ENCODE data around the gene F11R. TPM values are rescaled to one million over a fixed set of nuclear protein-coding genes. Genes with fewer than 3 reads are reported as not detected.

F11R gene
- total RNA-seq, 1 experiment from 2014 or later: 173 TPM

DNA sequence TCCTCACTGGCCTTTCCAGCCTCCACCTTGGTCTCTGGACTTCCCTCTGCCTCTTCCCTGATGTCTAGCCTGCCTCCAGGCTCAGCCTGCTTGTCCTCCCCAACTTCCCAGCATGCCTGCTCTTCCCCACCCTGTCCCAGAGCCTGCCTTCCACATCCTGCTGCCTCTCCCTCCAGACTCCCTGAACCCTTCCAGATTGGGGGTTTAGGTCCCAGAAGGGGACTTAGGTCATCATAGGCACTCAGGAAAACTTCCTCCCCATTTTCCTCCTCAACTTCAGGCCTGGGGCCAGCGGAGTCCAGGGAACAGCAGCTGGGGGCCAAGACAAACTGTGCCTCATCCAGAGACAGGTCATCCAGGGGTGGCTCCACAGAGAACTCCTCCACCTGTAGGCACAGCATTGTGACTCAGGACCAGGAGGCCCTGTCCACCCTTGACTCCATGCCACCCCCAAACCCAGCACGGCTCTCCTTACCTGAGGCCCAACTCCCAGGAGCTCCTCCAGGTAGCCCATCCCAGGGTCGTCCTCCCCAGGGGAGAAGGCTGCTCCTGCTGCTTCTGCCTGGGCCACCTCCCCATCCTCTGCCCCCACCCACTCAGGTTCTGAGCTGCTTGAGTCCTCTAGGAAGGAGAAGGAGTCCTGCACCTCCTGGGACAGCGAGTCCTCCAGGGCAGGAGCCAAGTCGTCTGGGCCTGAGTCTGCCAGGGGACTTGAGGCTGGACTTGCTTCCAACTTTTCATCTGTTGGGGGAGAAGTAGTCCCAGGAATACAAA is 28.2 kb upstream of the F11R start:
- Mint-ChIP-seq H3K27ac (ENCODE audit: unreplicated experiment) (peak overlapping the region; percentile 68), H3K9me3 (ENCODE audit: low read depth, unreplicated experiment) (peaks cover 9% of the 10 kb centered on the region), H3K4me3 (ENCODE audit: low read depth, unreplicated experiment) (no peak overlapping the region), H3K4me1 (ENCODE audit: low read depth, unreplicated experiment) (no peaks in the 10 kb centered on the region), H3K27me3 (ENCODE audit: unreplicated experiment) (no peaks in the 10 kb centered on the region), H3K36me3 (ENCODE audit: insufficient read depth, unreplicated experiment) (peaks cover 52% of the 10 kb centered on the region)
- TF ChIP-seq, protein P1, sequence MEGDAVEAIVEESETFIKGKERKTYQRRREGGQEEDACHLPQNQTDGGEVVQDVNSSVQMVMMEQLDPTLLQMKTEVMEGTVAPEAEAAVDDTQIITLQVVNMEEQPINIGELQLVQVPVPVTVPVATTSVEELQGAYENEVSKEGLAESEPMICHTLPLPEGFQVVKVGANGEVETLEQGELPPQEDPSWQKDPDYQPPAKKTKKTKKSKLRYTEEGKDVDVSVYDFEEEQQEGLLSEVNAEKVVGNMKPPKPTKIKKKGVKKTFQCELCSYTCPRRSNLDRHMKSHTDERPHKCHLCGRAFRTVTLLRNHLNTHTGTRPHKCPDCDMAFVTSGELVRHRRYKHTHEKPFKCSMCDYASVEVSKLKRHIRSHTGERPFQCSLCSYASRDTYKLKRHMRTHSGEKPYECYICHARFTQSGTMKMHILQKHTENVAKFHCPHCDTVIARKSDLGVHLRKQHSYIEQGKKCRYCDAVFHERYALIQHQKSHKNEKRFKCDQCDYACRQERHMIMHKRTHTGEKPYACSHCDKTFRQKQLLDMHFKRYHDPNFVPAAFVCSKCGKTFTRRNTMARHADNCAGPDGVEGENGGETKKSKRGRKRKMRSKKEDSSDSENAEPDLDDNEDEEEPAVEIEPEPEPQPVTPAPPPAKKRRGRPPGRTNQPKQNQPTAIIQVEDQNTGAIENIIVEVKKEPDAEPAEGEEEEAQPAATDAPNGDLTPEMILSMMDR (IDR thresholded peaks at IDR 0.05; ENCODE audit: unreplicated experiment): no peak
- no peak for DNase-seq
- CTCF ChIA-PET: interaction anchor here (0.6 kb wide), 1 partner anchor 594 kb away, joined by 3 read pairs; no protein-coding TSS in a partner anchor
- no TSS peak for BruUV-seq (replicated peaks)
- intact Hi-C loops (cut with micrococcal nuclease; ENCODE audit: unreplicated experiment): loop anchor here (5.0 kb wide), 1 partner anchor 33 kb away; no protein-coding TSS in a partner anchor

DNA sequence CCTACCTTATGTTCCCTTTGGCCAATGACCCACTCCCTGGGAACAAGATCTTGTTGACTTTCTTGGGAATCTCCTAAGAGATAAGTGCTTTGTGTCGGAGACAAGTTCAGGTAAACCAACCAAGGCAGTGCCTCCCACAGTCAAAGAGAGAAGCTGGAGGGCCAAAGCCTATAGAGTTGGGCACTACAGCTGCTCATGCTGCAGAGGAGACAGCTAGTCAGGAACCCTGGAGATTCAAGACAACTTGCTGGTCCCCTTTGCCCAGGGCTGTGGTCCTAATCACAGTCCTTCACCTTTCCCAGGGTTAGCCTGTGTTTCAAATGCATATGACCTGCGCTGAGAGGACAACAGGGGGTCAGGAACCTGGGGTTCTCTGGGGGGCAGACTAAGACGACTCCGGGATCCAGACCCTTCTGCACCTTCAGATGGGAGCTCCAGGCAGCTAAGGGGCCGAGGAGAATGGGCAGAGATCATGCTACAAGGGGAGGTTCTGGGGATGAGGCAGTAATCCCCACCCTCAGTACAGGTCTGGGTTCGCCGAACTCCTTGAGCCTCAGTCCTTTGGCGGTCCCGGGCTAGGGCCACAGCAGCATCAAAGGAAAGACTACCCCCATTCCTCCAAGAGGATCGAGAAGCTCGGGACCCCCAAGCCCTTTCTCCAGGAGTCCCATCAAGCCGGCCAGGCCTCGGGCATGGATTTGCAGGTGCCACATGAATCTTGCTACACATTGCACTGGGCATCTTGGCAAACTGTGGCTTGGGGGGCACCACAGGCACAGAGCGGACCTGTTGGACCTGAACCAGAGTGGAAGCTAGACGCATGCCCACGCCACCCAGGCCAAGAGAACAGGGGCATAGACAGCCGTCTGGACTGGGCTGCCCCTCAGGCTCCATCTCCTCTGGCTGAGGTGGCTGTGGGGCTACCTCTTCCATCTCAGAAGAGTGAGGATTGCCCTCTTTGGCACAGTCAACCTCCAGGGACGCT is 26.8 kb upstream of the F11R start:
- H3K36me3 Mint-ChIP-seq (ENCODE audit: insufficient read depth, unreplicated experiment): peaks cover 54% of the 10 kb centered on the region
- H3K9me3 Mint-ChIP-seq (ENCODE audit: low read depth, unreplicated experiment): peaks cover 7% of the 10 kb centered on the region
- TF ChIP-seq, protein P1 (IDR thresholded peaks at IDR 0.05; ENCODE audit: unreplicated experiment): no peak
- no peak for DNase-seq
- H3K27ac Mint-ChIP-seq (ENCODE audit: unreplicated experiment): peak overlapping the region; percentile 68
- CTCF ChIA-PET: interaction anchor here (1.0 kb wide), 1 partner anchor 9 kb away, joined by 3 read pairs; the partner anchor contains the start of gene TSTD1
- no peaks in the 10 kb centered on the region for H3K27me3 Mint-ChIP-seq (ENCODE audit: unreplicated experiment)
- BruUV-seq (replicated peaks): no TSS peak
- intact Hi-C loops (cut with micrococcal nuclease; ENCODE audit: unreplicated experiment): loop anchor here (5.0 kb wide), 1 partner anchor 35 kb away; no protein-coding TSS in a partner anchor
- no peak overlapping the region for H3K4me3 Mint-ChIP-seq (ENCODE audit: low read depth, unreplicated experiment)
- H3K4me1 Mint-ChIP-seq (ENCODE audit: low read depth, unreplicated experiment): no peaks in the 10 kb centered on the region

DNA sequence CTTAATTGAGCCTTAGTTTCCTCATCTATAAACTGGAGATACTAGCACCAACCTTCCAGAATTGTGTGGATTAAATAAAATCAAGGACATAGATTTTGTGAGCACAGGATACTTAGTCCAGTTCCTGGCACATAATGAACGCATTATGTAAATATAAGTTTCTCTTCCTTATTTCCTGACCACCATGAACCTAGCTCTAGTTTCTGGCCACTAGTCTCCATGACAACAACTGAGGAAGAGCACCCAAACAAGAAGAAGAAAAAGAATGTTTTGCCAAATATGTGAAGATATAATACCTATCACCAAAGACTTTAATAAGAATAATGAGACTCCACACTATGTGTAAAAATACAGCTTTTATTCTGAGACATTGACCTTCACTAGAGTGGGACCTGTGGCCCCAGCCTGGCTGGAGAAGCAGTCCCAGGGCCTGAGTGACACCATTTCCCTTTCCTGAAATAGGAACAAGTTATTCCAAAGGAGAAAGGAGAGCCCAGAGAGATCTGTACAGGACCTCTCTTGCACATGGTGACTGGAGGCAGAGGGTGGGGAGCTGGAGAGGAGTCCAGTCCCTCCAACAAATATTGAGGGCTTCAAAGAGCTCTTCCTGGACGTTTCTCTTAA is 25.8 kb upstream of the F11R start:
- Mint-ChIP-seq H3K27me3 (ENCODE audit: unreplicated experiment) (no peaks in the 10 kb centered on the region), H3K9me3 (ENCODE audit: low read depth, unreplicated experiment) (peaks cover 7% of the 10 kb centered on the region), H3K36me3 (ENCODE audit: insufficient read depth, unreplicated experiment) (peaks cover 47% of the 10 kb centered on the region), H3K27ac (ENCODE audit: unreplicated experiment) (peak overlapping the region; percentile 95), H3K4me1 (ENCODE audit: low read depth, unreplicated experiment) (no peaks in the 10 kb centered on the region), H3K4me3 (ENCODE audit: low read depth, unreplicated experiment) (peak overlapping the region; percentile 88)
- DNase-seq: no peak
- TF ChIP-seq, protein P1 (IDR thresholded peaks at IDR 0.05; ENCODE audit: unreplicated experiment): no peak
- CTCF ChIA-PET: interaction anchor here (0.6 to 1.9 kb wide), 5 partner anchors 8 to 69 kb away, joined by 3 to 17 read pairs (median 4); partner anchors contain the start of genes F11R, NECTIN4 and TSTD1
- intact Hi-C loops (cut with micrococcal nuclease; ENCODE audit: unreplicated experiment): loop anchor here (5.0 kb wide), 1 partner anchor 36 kb away; no protein-coding TSS in a partner anchor
- no TSS peak for BruUV-seq (replicated peaks)
